ENCODE data around the gene IGSF3.
"Not testable (repeated sequence)": the region's sequence is repeated elsewhere in the genome, so short reads cannot be mapped to it uniquely, and the experiment has no call there.

DNA sequence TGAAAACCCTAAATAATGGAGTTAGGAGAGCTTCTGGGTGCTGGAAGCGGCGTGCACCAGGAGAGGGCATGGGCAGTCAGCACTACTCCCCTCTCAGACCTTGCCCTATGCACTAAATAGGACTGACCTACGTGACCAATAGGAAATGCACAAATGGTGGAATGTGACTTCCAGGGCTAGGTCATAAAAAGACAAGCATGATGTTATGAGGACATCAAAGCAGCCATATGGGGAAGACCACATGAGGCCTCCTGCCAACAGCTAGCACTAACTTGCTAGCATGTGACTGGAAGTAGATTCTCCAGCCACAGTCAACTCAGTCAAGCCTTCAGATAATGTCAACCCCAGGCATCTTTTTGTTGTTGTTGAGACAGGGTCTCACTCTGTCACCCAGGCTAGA, 47.1 kb downstream of the IGSF3 start:
- TF ChIP-seq POLR2AphosphoS5, POLR2A (IDR thresholded peaks at IDR 0.05; ENCODE audit: low read depth, low read length): not testable (repeated sequence)
